ENCODE data around the gene SPIB. TPM values are rescaled to one million over a fixed set of nuclear protein-coding genes. Genes with fewer than 3 reads are reported as not detected.

The SPIB gene
- total RNA-seq, 4 donors from 2014 or later = 0.66 to 3.5 (median 0.90) TPM; not detected in 1

DNA sequence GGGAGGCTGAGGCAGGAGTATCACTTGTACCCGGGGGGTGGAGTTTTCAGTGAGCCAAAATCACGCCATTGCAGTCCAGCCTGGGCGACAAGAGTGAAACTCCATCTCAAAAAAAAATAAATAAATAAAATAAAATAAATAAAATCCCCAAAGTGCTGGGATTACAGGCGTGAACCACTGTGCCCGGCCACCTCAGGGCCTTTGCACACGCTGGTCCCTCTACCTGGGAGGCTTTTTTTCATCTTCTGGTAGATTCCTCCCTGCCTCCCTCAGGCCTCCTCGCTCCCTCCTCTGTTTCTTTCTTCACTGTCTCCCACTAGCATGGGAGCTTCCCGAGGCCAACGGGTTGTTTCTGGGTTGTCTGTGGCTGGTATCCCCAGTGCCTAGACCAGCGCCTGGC lies 29.0 kb downstream of the SPIB start:
- Histone ChIP-seq H3K9me3 (peaks cover 0 to 16% (median 0%) of the 10 kb centered on the region in 4 donors), H3K36me3 (no peaks in the 10 kb centered on the region)

GRCh38 chr19:50449236-50449899 lies 30.6 kb downstream of the SPIB start:
- Histone ChIP-seq H3K27me3 (peaks cover 0 to 19% of the 10 kb centered on the region in 2 donors), H3K27ac (no peak overlapping the region), H3K4me3 (no peak overlapping the region), H3K4me1 (no peaks in the 10 kb centered on the region), H3K9me3 (peaks cover 0 to 16% (median 0%) of the 10 kb centered on the region in 4 donors), H3K36me3 (no peaks in the 10 kb centered on the region)
- no peak for TF ChIP-seq CTCF (IDR thresholded peaks at IDR 0.05)
- no peak for TF ChIP-seq EP300 (IDR thresholded peaks at IDR 0.05)
- TF ChIP-seq POLR2A (IDR thresholded peaks at IDR 0.05) = no peak
- no peak for DNase-seq (ENCODE audit: low spot score in 2 of 2)
- 76 to 82% methylated on average over 13 to 14 of the region's 14 CpGs for WGBS, 2 donors

More for the DNA sequence above, 29.0 kb downstream of the SPIB start:
- 91 to 96% methylated on average over 10 of the region's 10 CpGs for WGBS, 2 donors
- Histone ChIP-seq H3K27ac (no peak overlapping the region), H3K4me1 (no peaks in the 10 kb centered on the region), H3K4me3 (no peak overlapping the region), H3K27me3 (peaks cover 0 to 14% of the 10 kb centered on the region in 2 donors)
- DNase-seq (ENCODE audit: low spot score in 2 of 2) = no peak
- no peak for TF ChIP-seq POLR2A (IDR thresholded peaks at IDR 0.05)
- TF ChIP-seq EP300 (IDR thresholded peaks at IDR 0.05) = no peak
- TF ChIP-seq CTCF (IDR thresholded peaks at IDR 0.05) = no peak

- Histone ChIP-seq H3K36me3 (no peaks in the 10 kb centered on the region), H3K4me1 (no peaks in the 10 kb centered on the region), H3K27me3 (peaks cover 0 to 19% of the 10 kb centered on the region in 2 donors), H3K9me3 (peaks cover 0 to 16% (median 0%) of the 10 kb centered on the region in 4 donors), H3K27ac (no peak overlapping the region), H3K4me3 (no peak overlapping the region)
- 54 to 60% methylated on average over 26 to 30 of the region's 30 CpGs for WGBS, 2 donors
- DNase-seq (ENCODE audit: low spot score in 2 of 2) = no peak
- TF ChIP-seq CTCF (IDR thresholded peaks at IDR 0.05) = no peak
- TF ChIP-seq POLR2A (IDR thresholded peaks at IDR 0.05) = no peak
- no peak for TF ChIP-seq EP300 (IDR thresholded peaks at IDR 0.05)
These were observed 31.9 kb downstream of the SPIB start for GRCh38 chr19:50450369-50451222.

- Histone ChIP-seq H3K4me1 (no peaks in the 10 kb centered on the region), H3K4me3 (no peak overlapping the region), H3K27me3 (peaks cover 0 to 19% of the 10 kb centered on the region in 2 donors), H3K36me3 (no peaks in the 10 kb centered on the region), H3K27ac (no peak overlapping the region), H3K9me3 (peaks cover 0 to 16% (median 0%) of the 10 kb centered on the region in 4 donors)
- TF ChIP-seq CTCF (IDR thresholded peaks at IDR 0.05) = no peak
- no peak for TF ChIP-seq EP300 (IDR thresholded peaks at IDR 0.05)
- TF ChIP-seq POLR2A (IDR thresholded peaks at IDR 0.05) = no peak
- no peak for DNase-seq (ENCODE audit: low spot score in 2 of 2)
- 38 to 56% methylated on average over 12 to 13 of the region's 13 CpGs for WGBS, 2 donors
These were observed 32.4 kb downstream of the SPIB start for GRCh38 chr19:50451223-50451534.

DNA sequence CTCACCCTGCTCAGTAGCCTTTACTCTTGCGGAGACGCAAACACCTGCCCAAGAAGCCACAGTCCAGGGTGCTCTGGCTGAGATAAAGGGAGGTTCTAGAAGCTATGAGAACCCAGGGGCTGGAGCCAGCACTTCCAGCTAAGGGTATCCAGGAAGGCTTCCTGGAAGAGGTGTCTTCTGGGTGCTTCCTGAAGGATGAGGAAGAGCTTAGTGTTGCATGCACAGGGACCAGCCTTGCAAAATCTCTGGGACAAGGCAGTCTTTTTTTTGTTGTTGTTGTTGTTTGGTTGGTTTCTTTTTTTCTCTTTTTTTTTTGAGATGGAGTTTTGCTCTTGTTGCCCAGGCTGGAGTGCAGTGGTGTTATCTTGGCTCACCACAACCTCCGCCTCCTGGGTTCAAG lies 34.5 kb downstream of the SPIB start:
- no peak for TF ChIP-seq CTCF (IDR thresholded peaks at IDR 0.05)
- TF ChIP-seq EP300 (IDR thresholded peaks at IDR 0.05) = no peak
- TF ChIP-seq POLR2A (IDR thresholded peaks at IDR 0.05) = no peak
- Histone ChIP-seq H3K4me1 (no peaks in the 10 kb centered on the region), H3K27ac (no peak overlapping the region), H3K36me3 (no peaks in the 10 kb centered on the region), H3K27me3 (peaks cover 0 to 36% of the 10 kb centered on the region in 2 donors), H3K4me3 (no peak overlapping the region), H3K9me3 (peaks cover 0 to 4% (median 0%) of the 10 kb centered on the region in 4 donors)
- WGBS, 2 donors = 96 to 98% methylated on average over 3 of the region's 3 CpGs
- no peak for DNase-seq (ENCODE audit: low spot score in 2 of 2)
